Fibroblast of villous mesenchyme (primary cell): ENCODE data around the gene INTS7. TPM values are rescaled to one million over a fixed set of nuclear protein-coding genes. Genes with fewer than 3 reads are reported as not detected.
A peak's percentile ranks its signal among the peaks of the same experiment; 100 is the strongest.

Experiments used
- DNase-seq: peaks from one replicate; pipeline ENCODE4 v3.0.0-alpha.2; 2010; ENCODE audit warnings: low read depth
- H3K4me3 ChIP-seq: 2 replicates; pipeline ENCODE4 v1.5.1; 2011; ENCODE audit warnings: low read depth, mild to moderate bottlenecking, low read length
- total RNA-seq: library from RNA; depleted of rRNA; stranded (reverse); fragments of >200 nt; gene quantifications from 2 replicates; pipeline ENCODE4 v1.2.3, GENCODE V29; 2012
- TF ChIP-seq, protein P1 (sequence below): IDR thresholded peaks from 2 replicates; pipeline ENCODE4 v1.5.1; 2012; ENCODE audit warnings: low read depth, mild to moderate bottlenecking, low read length; ENCODE audit not compliant: insufficient read depth

Gene INTS7
- total RNA-seq, 1 donor: 22.9 TPM

DNA sequence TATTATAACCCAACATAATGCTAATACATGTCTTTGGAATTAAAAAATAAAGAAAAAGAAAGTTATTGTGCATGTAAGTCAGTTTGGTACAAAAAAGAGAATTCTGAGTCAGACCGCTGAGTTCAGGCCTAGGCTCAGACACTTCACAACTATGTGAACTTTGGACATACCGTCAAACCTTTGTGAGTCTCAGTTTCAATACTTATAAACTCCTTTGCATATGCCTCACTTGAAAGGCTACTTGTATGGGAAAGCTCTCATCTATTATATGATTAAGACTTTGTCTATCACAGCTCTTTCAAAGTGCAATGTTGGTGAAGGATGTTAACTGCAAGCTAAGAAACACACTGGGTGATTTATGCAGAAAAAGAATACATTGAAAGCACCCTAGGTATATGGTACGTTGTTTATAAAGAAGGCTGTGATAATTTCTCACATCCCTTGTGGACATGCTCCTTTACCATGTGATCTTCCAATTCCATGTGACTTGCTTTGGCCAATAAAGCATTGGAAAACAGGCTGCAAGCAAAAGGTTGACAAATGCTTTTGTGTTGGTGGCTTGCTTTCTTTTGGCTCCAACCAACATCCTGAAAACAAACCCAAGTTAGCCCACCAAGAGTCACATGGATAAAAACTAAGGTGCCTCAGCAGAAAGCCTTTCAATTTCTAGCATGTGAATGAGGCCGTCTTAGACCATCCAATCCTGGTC, 49.6 kb downstream of the INTS7 start:
- no peak for DNase-seq
- TF ChIP-seq, protein P1, sequence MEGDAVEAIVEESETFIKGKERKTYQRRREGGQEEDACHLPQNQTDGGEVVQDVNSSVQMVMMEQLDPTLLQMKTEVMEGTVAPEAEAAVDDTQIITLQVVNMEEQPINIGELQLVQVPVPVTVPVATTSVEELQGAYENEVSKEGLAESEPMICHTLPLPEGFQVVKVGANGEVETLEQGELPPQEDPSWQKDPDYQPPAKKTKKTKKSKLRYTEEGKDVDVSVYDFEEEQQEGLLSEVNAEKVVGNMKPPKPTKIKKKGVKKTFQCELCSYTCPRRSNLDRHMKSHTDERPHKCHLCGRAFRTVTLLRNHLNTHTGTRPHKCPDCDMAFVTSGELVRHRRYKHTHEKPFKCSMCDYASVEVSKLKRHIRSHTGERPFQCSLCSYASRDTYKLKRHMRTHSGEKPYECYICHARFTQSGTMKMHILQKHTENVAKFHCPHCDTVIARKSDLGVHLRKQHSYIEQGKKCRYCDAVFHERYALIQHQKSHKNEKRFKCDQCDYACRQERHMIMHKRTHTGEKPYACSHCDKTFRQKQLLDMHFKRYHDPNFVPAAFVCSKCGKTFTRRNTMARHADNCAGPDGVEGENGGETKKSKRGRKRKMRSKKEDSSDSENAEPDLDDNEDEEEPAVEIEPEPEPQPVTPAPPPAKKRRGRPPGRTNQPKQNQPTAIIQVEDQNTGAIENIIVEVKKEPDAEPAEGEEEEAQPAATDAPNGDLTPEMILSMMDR: no peak
- H3K4me3 ChIP-seq: no peak overlapping the region

DNA sequence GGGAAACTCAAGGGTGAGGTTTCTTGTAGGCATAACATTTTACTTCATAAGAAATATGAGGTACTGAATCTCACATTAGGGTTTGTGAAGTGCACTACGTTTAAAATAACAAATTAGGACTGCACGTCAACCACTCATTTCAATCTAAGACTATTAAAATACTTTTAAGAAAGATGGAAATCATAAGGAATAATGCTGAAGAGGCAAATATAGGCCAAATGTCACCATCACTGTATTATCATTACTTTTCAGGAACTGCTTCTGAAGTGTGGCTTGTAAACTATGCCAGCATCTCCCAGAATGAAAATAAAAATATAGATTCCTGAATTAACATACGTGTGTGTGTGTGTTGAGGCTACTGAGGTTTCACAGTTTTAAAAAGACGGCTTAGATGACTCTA, 56.8 kb downstream of the INTS7 start:
- TF ChIP-seq, protein P1: no peak
- H3K4me3 ChIP-seq: no peak overlapping the region
- DNase-seq: no peak

DNA sequence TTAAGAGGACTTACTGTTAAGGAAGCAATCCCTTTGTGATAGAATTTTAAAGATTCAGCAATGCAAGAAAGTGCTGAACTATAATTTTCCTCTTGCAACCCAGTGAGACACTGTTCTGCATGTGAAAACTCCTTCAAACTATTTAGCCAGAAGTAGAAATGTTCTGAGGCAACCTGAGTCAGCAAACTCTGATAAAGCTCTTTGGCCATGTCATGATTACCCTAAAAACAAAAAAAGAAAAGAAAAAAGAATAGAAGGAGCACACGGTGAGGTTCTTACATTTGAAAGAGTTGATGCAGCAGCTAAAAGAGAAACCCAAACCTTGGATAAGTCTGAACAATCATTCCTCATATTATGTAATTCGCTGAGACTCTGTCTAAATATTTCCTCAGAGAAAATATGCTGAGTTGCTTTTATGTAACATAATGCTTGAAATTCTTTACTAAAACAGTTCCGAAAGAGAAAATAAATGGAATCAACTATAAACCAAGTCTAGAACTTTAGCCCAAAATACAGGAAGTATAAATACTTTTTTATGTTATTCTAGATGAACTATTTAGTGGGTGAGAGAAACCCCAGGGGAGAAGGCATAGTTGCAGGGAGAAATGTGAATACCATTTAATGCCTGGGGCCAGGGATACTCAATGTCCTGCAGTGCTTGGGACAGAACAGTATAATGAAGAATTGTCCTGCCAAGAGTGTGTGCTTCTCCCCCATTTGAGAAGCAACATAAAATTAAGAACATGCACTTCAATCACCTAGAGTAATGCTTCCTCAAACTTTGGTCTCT, 60.0 kb downstream of the INTS7 start:
- H3K4me3 ChIP-seq: no peak overlapping the region
- TF ChIP-seq, protein P1: no peak
- DNase-seq: peak; percentile 34

DNA sequence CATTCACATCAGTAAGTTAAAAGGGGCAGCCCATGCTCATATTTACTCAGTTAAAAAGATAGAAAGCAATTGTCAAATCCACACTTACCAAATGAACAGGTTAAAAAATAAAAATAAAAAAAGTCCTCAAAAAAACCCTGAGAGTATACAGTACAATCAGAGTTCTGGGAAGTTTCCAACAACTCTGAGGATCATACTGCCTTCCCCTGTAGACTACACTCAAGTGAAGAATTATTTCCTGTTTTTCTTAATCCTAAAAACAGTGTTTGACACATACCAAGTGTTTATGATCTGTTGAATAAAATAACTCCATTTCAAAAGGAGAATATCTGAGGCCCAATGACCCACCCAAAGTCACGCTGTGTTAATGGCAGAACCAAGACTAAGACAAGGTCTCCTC, 61.8 kb downstream of the INTS7 start:
- TF ChIP-seq, protein P1: no peak
- DNase-seq: no peak

DNA sequence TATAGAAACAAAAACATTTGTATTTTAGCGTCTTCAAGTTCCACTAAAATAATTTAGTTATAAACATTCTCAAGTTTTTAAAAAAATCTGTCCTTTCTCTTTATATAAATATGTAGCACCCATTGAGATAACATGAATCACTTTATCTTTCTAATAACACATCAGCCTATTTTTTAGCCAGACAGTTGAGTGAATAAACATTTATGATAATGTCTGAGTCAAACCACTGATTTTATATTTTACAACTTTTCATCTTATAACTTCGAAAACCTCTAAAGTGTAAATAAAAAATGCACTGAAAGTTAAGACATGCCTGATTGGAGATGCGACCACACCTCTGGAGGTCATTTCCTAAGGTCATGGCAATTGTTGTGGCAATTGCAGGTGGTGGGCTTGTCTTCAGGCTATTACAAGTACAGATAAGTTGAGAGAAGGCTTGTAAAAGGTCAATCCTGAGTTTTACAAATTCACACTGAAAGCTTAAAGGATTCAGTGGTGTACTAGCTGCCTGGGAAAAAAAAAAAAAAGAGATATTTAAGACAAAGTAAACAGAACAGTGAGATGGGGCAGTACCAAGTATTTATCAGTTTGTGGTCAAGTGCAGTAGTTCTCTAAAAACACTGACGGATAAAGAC, 67.0 kb downstream of the INTS7 start:
- DNase-seq: peak; percentile 53
- TF ChIP-seq, protein P1: no peak
- no peak overlapping the region for H3K4me3 ChIP-seq

More for the DNA sequence above, 61.8 kb downstream of the INTS7 start:
- H3K4me3 ChIP-seq: no peak overlapping the region

DNA sequence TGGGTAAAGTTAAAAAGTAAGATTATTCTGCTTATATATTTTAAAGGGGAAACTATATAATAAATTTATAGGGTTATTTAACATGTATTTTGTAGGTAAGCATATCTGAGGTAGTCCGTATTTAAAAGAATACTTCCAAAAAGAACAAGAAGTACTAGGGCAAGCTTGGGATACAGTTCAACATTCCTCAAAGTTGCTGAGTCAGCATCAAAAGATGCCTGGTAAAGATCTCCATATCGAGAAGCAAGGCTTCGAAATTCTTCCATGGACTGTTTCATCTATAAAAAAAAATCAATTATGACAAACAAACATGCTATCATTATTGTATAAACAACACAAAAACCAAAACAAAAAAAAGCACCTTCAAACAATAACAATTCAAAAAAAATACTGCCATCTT, 67.7 kb downstream of the INTS7 start:
- DNase-seq: no peak
- TF ChIP-seq, protein P1: no peak
- no peak overlapping the region for H3K4me3 ChIP-seq
